ENCODE data around the gene TBC1D9B. TPM values are rescaled to one million over a fixed set of nuclear protein-coding genes. Genes with fewer than 3 reads are reported as not detected.

The TBC1D9B gene
- total RNA-seq, 4 donors from 2014 or later = 58.8 to 2,513 (median 108) TPM

- H3K9me3 ChIP-seq = no peaks in the 10 kb centered on the region
- intact Hi-C loops (cut with DNase I; ENCODE audit: low total_unique reads) = no loop called here
- H3K36me3 ChIP-seq = no peaks in the 10 kb centered on the region
- H3K27ac ChIP-seq = no peak overlapping the region
- no peak for DNase-seq
- no peaks in the 10 kb centered on the region for H3K27me3 ChIP-seq
- TF ChIP-seq POLR2A (IDR thresholded peaks at IDR 0.05) (no peak), CTCF (IDR thresholded peaks at IDR 0.05) (no peak)
- H3K4me1 ChIP-seq = no peaks in the 10 kb centered on the region
- no peak overlapping the region for H3K4me3 ChIP-seq
These were observed 53.3 kb downstream of the TBC1D9B start for GRCh38 chr5:179854356-179854755.

GRCh38 chr5:179852993-179853547, 54.6 kb downstream of the TBC1D9B start:
- H3K4me1 ChIP-seq = no peaks in the 10 kb centered on the region
- intact Hi-C loops (cut with DNase I; ENCODE audit: low total_unique reads) = no loop called here
- no peak overlapping the region for H3K4me3 ChIP-seq
- no peaks in the 10 kb centered on the region for H3K27me3 ChIP-seq
- no peaks in the 10 kb centered on the region for H3K9me3 ChIP-seq
- no peak for TF ChIP-seq POLR2A (IDR thresholded peaks at IDR 0.05)
- H3K36me3 ChIP-seq = no peaks in the 10 kb centered on the region
- no peak for DNase-seq
- H3K27ac ChIP-seq = no peak overlapping the region

GRCh38 chr5:179841621-179842020, 66.1 kb downstream of the TBC1D9B start:
- H3K4me1 ChIP-seq = no peaks in the 10 kb centered on the region
- DNase-seq = no peak
- intact Hi-C loops (cut with DNase I; ENCODE audit: low total_unique reads) = no loop called here
- no peaks in the 10 kb centered on the region for H3K36me3 ChIP-seq
- peaks cover 0 to 5% of the 10 kb centered on the region in 2 donors for H3K9me3 ChIP-seq
- TF ChIP-seq POLR2A (IDR thresholded peaks at IDR 0.05) (no peak), CTCF (IDR thresholded peaks at IDR 0.05) (no peak)
- H3K27me3 ChIP-seq = no peaks in the 10 kb centered on the region
- no peak overlapping the region for H3K4me3 ChIP-seq
- no peak overlapping the region for H3K27ac ChIP-seq

GRCh38 chr5:179840766-179841165, 66.9 kb downstream of the TBC1D9B start:
- Histone ChIP-seq H3K36me3 (no peaks in the 10 kb centered on the region), H3K4me3 (no peak overlapping the region), H3K27me3 (no peaks in the 10 kb centered on the region), H3K27ac (no peak overlapping the region), H3K9me3 (peaks cover 0 to 5% of the 10 kb centered on the region in 2 donors), H3K4me1 (no peaks in the 10 kb centered on the region)
- TF ChIP-seq CTCF (IDR thresholded peaks at IDR 0.05) = no peak
- TF ChIP-seq POLR2A (IDR thresholded peaks at IDR 0.05) = no peak
- no peak for DNase-seq
- intact Hi-C loops (cut with DNase I; ENCODE audit: low total_unique reads) = no loop called here

GRCh38 chr5:179840321-179840720, 67.4 kb downstream of the TBC1D9B start:
- no peak for DNase-seq
- no peak overlapping the region for H3K4me3 ChIP-seq
- H3K36me3 ChIP-seq = no peaks in the 10 kb centered on the region
- TF ChIP-seq POLR2A (IDR thresholded peaks at IDR 0.05) (no peak), CTCF (IDR thresholded peaks at IDR 0.05) (no peak)
- intact Hi-C loops (cut with DNase I; ENCODE audit: low total_unique reads) = no loop called here
- no peaks in the 10 kb centered on the region for H3K4me1 ChIP-seq
- peaks cover 0 to 2% of the 10 kb centered on the region in 2 donors for H3K9me3 ChIP-seq
- no peaks in the 10 kb centered on the region for H3K27me3 ChIP-seq
- H3K27ac ChIP-seq = no peak overlapping the region

Measured in uterus (tissue), 4 donors.